IMR-90 (cell line): Measurements from ENCODE around the gene PI4KA. TPM values are rescaled to one million over a fixed set of nuclear protein-coding genes. Genes with fewer than 3 reads are reported as not detected.

Source experiments
- ATAC-seq: fragments of 200-7000 bp; cut with Tn5 transposase; 2 replicates; pipeline ENCODE4 v1.9.1; 2020; ENCODE audit warnings: low read depth, mild to moderate bottlenecking, moderate library complexity
- BruUV-seq: library from RNA; stranded (reverse); fragments of 400-500 nt; replicated peaks from 2 replicates; lab custom pipeline; 2021; lab: Mats Ljungman, UMichigan
- CTCF ChIA-PET: fragments of 300-600 bp; formaldehyde crosslinking; extraction: SDS; loops from one replicate; lab custom pipeline; 2021; ENCODE audit warnings: antibody characterized with exemption; lab: Yijun Ruan, JAX
- POLR2A ChIA-PET: fragments of 300-600 bp; sonication (Branson Sonifier 250); formaldehyde crosslinking; loops from one replicate; lab custom pipeline; 2022; ENCODE audit warnings: antibody characterized with exemption; ENCODE audit not compliant: unreplicated experiment; lab: Charles Lee
- DNase-seq: peaks from one replicate; pipeline ENCODE4 v3.0.0; 2013
- H2AFZ ChIP-seq: replicated peaks from 2 replicates; pipeline ENCODE3; 2013; ENCODE audit warnings: low read length, mild to moderate bottlenecking; ENCODE audit not compliant: poor library complexity
- H2AK5ac ChIP-seq: 2 replicates; pipeline ENCODE4 v1.6.1; 2013; ENCODE audit warnings: low read depth, low read length, inconsistent platforms
- H2AK9ac ChIP-seq: replicated peaks from 2 replicates; pipeline ENCODE3; 2013; ENCODE audit warnings: mild to moderate bottlenecking, low read depth, low read length, moderate library complexity; ENCODE audit not compliant: poor library complexity
- H2BK120ac ChIP-seq: 2 replicates; pipeline ENCODE4 v1.6.1; 2013; ENCODE audit warnings: low read depth, low read length, inconsistent platforms
- H2BK15ac ChIP-seq: 3 replicates; pipeline ENCODE4 v1.6.1; 2013; ENCODE audit warnings: low read depth, low read length, inconsistent platforms
- H2BK20ac ChIP-seq: 2 replicates; pipeline ENCODE4 v1.6.1; 2013; ENCODE audit warnings: low read depth, mild to moderate bottlenecking, inconsistent platforms, low read length, moderate library complexity
- H2BK5ac ChIP-seq: 2 replicates; pipeline ENCODE4 v1.6.1; 2013; ENCODE audit warnings: mild to moderate bottlenecking, low read depth, low read length, inconsistent platforms; ENCODE audit not compliant: poor library complexity, severe bottlenecking
- H3K14ac ChIP-seq: replicated peaks from 2 replicates; pipeline ENCODE4 v1.6.1; 2013; ENCODE audit warnings: low read depth, low read length, inconsistent platforms
- H3K18ac ChIP-seq: 2 replicates; pipeline ENCODE4 v1.6.1; 2013; ENCODE audit warnings: low read depth, low read length, control low read depth
- H3K23ac ChIP-seq: 2 replicates; pipeline ENCODE4 v1.6.1; 2013; ENCODE audit warnings: low read depth, low read length, inconsistent platforms
- H3K27ac ChIP-seq: 2 replicates; pipeline ENCODE4 v1.5.1; 2013; ENCODE audit warnings: mild to moderate bottlenecking, control low read depth, low read length; ENCODE audit not compliant: insufficient read depth
- H3K27me3 ChIP-seq: 2 replicates; pipeline ENCODE4 v1.6.1; 2013; ENCODE audit warnings: low read length; ENCODE audit not compliant: control insufficient read depth, insufficient read depth
- H3K36me3 ChIP-seq: 2 replicates; pipeline ENCODE4 v1.6.1; 2013; ENCODE audit warnings: low read length, mixed read lengths; ENCODE audit not compliant: control insufficient read depth, insufficient read depth
- H3K4ac ChIP-seq: 2 replicates; pipeline ENCODE4 v1.6.1; 2013; ENCODE audit warnings: low read depth, low read length, inconsistent platforms
- H3K4me1 ChIP-seq: 2 replicates; pipeline ENCODE4 v1.6.1; 2013; ENCODE audit warnings: low read length, mixed read lengths; ENCODE audit not compliant: control insufficient read depth, insufficient read depth
- H3K4me2 ChIP-seq: 2 replicates; pipeline ENCODE4 v1.6.1; 2013; ENCODE audit warnings: low read depth, mild to moderate bottlenecking, control low read depth, low read length, moderate library complexity
- H3K4me3 ChIP-seq: 2 replicates; pipeline ENCODE4 v1.5.1; 2013; ENCODE audit warnings: low read depth, mild to moderate bottlenecking, control low read depth, low read length, moderate library complexity; ENCODE audit not compliant: insufficient read depth
- H3K56ac ChIP-seq: 2 replicates; pipeline ENCODE4 v1.6.1; 2013; ENCODE audit warnings: low read length, inconsistent platforms; ENCODE audit not compliant: insufficient read depth; ENCODE audit errors: extremely low read depth
- H3K79me1 ChIP-seq, 2 experiments: 2 replicates each; pipeline ENCODE4 v1.6.1; 2013; ENCODE audit warnings: low read length in 2 of 2, inconsistent platforms in 1 of 2, low read depth in 1 of 2
- H3K9ac ChIP-seq: 2 replicates; pipeline ENCODE4 v1.6.1; 2013; ENCODE audit warnings: low read depth, low read length, control low read depth
- H3K9me1 ChIP-seq: 2 replicates; pipeline ENCODE4 v1.6.1; 2013; ENCODE audit warnings: low read length, inconsistent platforms; ENCODE audit not compliant: insufficient read depth
- H3K9me3 ChIP-seq: 2 replicates; pipeline ENCODE4 v1.6.1; 2013; ENCODE audit warnings: low read length; ENCODE audit not compliant: control insufficient read depth, insufficient read depth
- H4K20me1 ChIP-seq: 2 replicates; pipeline ENCODE4 v1.6.1; 2013; ENCODE audit warnings: low read length, inconsistent platforms; ENCODE audit not compliant: insufficient read depth
- H4K5ac ChIP-seq: 2 replicates; pipeline ENCODE4 v1.6.1; 2013; ENCODE audit warnings: mild to moderate bottlenecking, low read depth, low read length, control low read depth
- H4K8ac ChIP-seq, 2 experiments: 2 replicates each; pipeline ENCODE4 v1.6.1; 2013; ENCODE audit warnings: low read depth in 2 of 2, low read length in 2 of 2, control low read depth in 1 of 2, inconsistent platforms in 1 of 2
- H4K91ac ChIP-seq: 2 replicates; pipeline ENCODE4 v1.6.1; 2013; ENCODE audit warnings: low read depth, low read length, inconsistent platforms; ENCODE audit not compliant: insufficient read depth
- BHLHE40 ChIP-seq: fragments of 150-350 bp; IDR thresholded peaks from 2 replicates; pipeline ENCODE4 v1.6.1; 2016; ENCODE audit warnings: mild to moderate bottlenecking, low read depth, low read length
- CEBPB ChIP-seq: IDR thresholded peaks from 2 replicates; pipeline ENCODE4 v1.6.1; 2012; ENCODE audit warnings: low read depth, low read length, improper control_type of control experiment
- CHD1 ChIP-seq: IDR thresholded peaks from 2 replicates; pipeline ENCODE4 v1.6.1; 2012; ENCODE audit warnings: low read depth, low read length, improper control_type of control experiment
- FOS ChIP-seq: fragments of 150-350 bp; IDR thresholded peaks from 2 replicates; pipeline ENCODE4 v1.6.1; 2016; ENCODE audit warnings: low read depth, low read length
- MAFK ChIP-seq: IDR thresholded peaks from 2 replicates; pipeline ENCODE4 v1.6.1; 2012; ENCODE audit warnings: low read depth, low read length, improper control_type of control experiment
- MAZ ChIP-seq: IDR thresholded peaks from 2 replicates; pipeline ENCODE4 v1.6.1; 2012; ENCODE audit warnings: low read depth, mild to moderate bottlenecking, low read length, improper control_type of control experiment, moderate library complexity, borderline replicate concordance
- MXI1 ChIP-seq: IDR thresholded peaks from 2 replicates; pipeline ENCODE4 v1.6.1; 2012; ENCODE audit warnings: low read depth, mild to moderate bottlenecking, low read length, moderate library complexity, borderline replicate concordance
- NFE2L2 ChIP-seq: fragments of 150-350 bp; IDR thresholded peaks from 2 replicates; pipeline ENCODE4 v1.6.1; 2016; ENCODE audit warnings: low read depth, mild to moderate bottlenecking, low read length
- POLR2A ChIP-seq: IDR thresholded peaks from 2 replicates; pipeline ENCODE4 v1.6.1; 2012; ENCODE audit warnings: mild to moderate bottlenecking, low read depth, low read length
- RAD21 ChIP-seq: IDR thresholded peaks from 2 replicates; pipeline ENCODE4 v1.6.1; 2012; ENCODE audit warnings: low read length, improper control_type of control experiment
- RCOR1 ChIP-seq: IDR thresholded peaks from 2 replicates; pipeline ENCODE4 v1.6.1; 2012; ENCODE audit warnings: mild to moderate bottlenecking, low read length, improper control_type of control experiment; ENCODE audit not compliant: insufficient replicate concordance
- RFX5 ChIP-seq: IDR thresholded peaks from 2 replicates; pipeline ENCODE4 v1.8.0; 2012; ENCODE audit warnings: low read depth, mild to moderate bottlenecking, low read length, moderate library complexity
- SMC3 ChIP-seq: fragments of 150-350 bp; IDR thresholded peaks from 2 replicates; pipeline ENCODE4 v1.6.1; 2016; ENCODE audit warnings: low read depth, mild to moderate bottlenecking, antibody characterized with exemption, low read length, moderate library complexity
- WGBS, 2 experiments: methylation state at CpG; one replicate each; pipeline versions ENCODE4 v1.1.5 to v1.1.7; 2013; ENCODE audit warnings: missing lambda C conversion rate in 2 of 2; ENCODE audit not compliant: insufficient read length in 1 of 2; ENCODE audit errors: extremely low coverage in 2 of 2; 5-methylcytosine and 5-hydroxymethylcytosine counted together
- dilution Hi-C: fragments of 300-500 bp; cut with HindIII; formaldehyde crosslinking; loops from one replicate; pipeline ENCODE4 v1.14.3; 2018; ENCODE audit warnings: low sequenced_read_pairs; ENCODE audit not compliant: unreplicated experiment
- in situ Hi-C: fragments of 300-500 bp; cut with MboI; formaldehyde crosslinking; loops from 3 replicates; pipeline ENCODE4 v1.14.3; 2019; ENCODE audit warnings: low sequenced_read_pairs, inconsistent platforms, mixed read lengths
- intact Hi-C: fragments of 100-400 bp; cut with micrococcal nuclease; formaldehyde crosslinking; loops from 2 replicates; pipeline ENCODE4 v1.10.0; 2022
- polyA plus RNA-seq, 3 experiments: library from polyadenylated mRNA; depleted of rRNA; stranded (reverse); fragments of >200 nt; gene quantifications; 2 replicates each; pipeline ENCODE4 v1.2.3, GENCODE V29; 2012; ENCODE audit warnings: low replicate concordance in 1 of 3
- total RNA-seq: library from RNA; depleted of rRNA; stranded (reverse); fragments of >200 nt; gene quantifications from 2 replicates; pipeline ENCODE4 v1.2.3, GENCODE V29; 2012
- TF ChIP-seq, protein P1 (sequence below): fragments of 150-350 bp; IDR thresholded peaks from 2 replicates; pipeline ENCODE4 v1.6.1; 2017; ENCODE audit warnings: mild to moderate bottlenecking, antibody characterized with exemption, low read length, low read depth
- TF ChIP-seq, protein P2 (sequence below): fragments of 150-350 bp; IDR thresholded peaks from 2 replicates; pipeline ENCODE4 v1.6.1; 2016; ENCODE audit warnings: low read depth, mild to moderate bottlenecking, low read length, moderate library complexity, borderline replicate concordance
- TF ChIP-seq, protein P3 (sequence below): conservative IDR thresholded peaks from 2 replicates; pipeline ENCODE4 v1.5.1; 2012; ENCODE audit warnings: mild to moderate bottlenecking, low read depth, low read length, improper control_type of control experiment

The PI4KA gene
- total and polyA plus RNA-seq, 2 of the 4 experiments (the other 2 are of a cell fraction) = 16.8 to 35.5 TPM

DNA sequence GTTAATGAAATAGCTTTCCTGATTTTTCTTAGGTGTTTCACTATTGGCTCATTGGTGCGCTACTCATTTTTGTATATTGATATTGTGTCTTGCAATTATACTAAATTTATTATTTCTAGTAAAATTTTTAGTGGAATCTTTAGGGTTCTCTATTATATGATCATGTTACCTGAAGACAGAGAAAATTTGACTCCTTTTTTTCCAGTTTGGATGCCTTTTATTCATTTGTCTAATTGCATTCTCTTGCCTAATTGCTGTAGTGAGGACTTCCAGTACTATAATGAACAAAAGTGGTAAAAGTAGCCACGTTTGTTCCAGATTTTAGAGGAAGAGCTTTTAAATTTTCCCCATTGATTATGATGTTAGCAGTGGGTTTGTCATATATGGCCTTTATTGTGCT is 198.7 kb downstream of the PI4KA start:
- ChIA-PET POLR2A (no interaction called here), CTCF (no interaction called here)
- no peak overlapping the region for H3K4me2 ChIP-seq
- H3K27me3 ChIP-seq = peaks cover 21% of the 10 kb centered on the region
- ATAC-seq = no peak
- 40% methylated on average over 1 of the region's 2 CpGs; no CpG with 5 or more reads in 1 of the 2 experiments for WGBS, 2 experiments
- no peak overlapping the region for H3K18ac ChIP-seq
- 0 out of 2 replicates have a peak, but pooled peaks cover 2% of the 10 kb centered on the region for H3K9me1 ChIP-seq
- no peak for DNase-seq
- H3K27ac ChIP-seq = no peak overlapping the region
- H2BK5ac ChIP-seq = no peak overlapping the region
- H3K9me3 ChIP-seq = no peaks in the 10 kb centered on the region
- no TSS peak for BruUV-seq
- in situ Hi-C loops = no loop called here
- H2AFZ ChIP-seq = no peak overlapping the region
- TF ChIP-seq MAFK (no peak), RAD21 (no peak), BHLHE40 (no peak), FOS (no peak), RFX5 (no peak), CHD1 (no peak), MXI1 (no peak), RCOR1 (no peak), CEBPB (no peak), NFE2L2 (no peak), MAZ (no peak), SMC3 (no peak), POLR2A (no peak)
- TF ChIP-seq, protein P1, sequence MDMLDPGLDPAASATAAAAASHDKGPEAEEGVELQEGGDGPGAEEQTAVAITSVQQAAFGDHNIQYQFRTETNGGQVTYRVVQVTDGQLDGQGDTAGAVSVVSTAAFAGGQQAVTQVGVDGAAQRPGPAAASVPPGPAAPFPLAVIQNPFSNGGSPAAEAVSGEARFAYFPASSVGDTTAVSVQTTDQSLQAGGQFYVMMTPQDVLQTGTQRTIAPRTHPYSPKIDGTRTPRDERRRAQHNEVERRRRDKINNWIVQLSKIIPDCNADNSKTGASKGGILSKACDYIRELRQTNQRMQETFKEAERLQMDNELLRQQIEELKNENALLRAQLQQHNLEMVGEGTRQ = no peak
- TF ChIP-seq, protein P2, sequence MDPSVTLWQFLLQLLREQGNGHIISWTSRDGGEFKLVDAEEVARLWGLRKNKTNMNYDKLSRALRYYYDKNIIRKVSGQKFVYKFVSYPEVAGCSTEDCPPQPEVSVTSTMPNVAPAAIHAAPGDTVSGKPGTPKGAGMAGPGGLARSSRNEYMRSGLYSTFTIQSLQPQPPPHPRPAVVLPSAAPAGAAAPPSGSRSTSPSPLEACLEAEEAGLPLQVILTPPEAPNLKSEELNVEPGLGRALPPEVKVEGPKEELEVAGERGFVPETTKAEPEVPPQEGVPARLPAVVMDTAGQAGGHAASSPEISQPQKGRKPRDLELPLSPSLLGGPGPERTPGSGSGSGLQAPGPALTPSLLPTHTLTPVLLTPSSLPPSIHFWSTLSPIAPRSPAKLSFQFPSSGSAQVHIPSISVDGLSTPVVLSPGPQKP = no peak
- TF ChIP-seq, protein P3, sequence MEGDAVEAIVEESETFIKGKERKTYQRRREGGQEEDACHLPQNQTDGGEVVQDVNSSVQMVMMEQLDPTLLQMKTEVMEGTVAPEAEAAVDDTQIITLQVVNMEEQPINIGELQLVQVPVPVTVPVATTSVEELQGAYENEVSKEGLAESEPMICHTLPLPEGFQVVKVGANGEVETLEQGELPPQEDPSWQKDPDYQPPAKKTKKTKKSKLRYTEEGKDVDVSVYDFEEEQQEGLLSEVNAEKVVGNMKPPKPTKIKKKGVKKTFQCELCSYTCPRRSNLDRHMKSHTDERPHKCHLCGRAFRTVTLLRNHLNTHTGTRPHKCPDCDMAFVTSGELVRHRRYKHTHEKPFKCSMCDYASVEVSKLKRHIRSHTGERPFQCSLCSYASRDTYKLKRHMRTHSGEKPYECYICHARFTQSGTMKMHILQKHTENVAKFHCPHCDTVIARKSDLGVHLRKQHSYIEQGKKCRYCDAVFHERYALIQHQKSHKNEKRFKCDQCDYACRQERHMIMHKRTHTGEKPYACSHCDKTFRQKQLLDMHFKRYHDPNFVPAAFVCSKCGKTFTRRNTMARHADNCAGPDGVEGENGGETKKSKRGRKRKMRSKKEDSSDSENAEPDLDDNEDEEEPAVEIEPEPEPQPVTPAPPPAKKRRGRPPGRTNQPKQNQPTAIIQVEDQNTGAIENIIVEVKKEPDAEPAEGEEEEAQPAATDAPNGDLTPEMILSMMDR = no peak
- no peak overlapping the region for H2BK120ac ChIP-seq
- no peak overlapping the region for H3K14ac ChIP-seq
- H3K79me1 ChIP-seq = no peaks in the 10 kb centered on the region
- H4K8ac ChIP-seq = no peak overlapping the region
- H2AK5ac ChIP-seq = no peak overlapping the region
- no peak overlapping the region for H2BK20ac ChIP-seq
- dilution Hi-C loops = no loop called here
- no peak overlapping the region for H3K23ac ChIP-seq
- H3K36me3 ChIP-seq = no peaks in the 10 kb centered on the region
- no peaks in the 10 kb centered on the region for H4K20me1 ChIP-seq
- no peak overlapping the region for H3K9ac ChIP-seq
- H3K4me1 ChIP-seq = peaks cover 1% of the 10 kb centered on the region; the same call in 1 of the 2 replicates
- intact Hi-C loops = loop anchor here (5.0 kb wide), 1 partner anchor 33 kb away; no protein-coding TSS in a partner anchor
- no peak overlapping the region for H4K5ac ChIP-seq
- no peak overlapping the region for H4K91ac ChIP-seq
- H3K56ac ChIP-seq = no peak overlapping the region
- H3K4me3 ChIP-seq = no peak overlapping the region
- H2AK9ac ChIP-seq = no peak overlapping the region
- H3K4ac ChIP-seq = no peak overlapping the region
- no peak overlapping the region for H2BK15ac ChIP-seq
